ENCODE results near the gene PLPP3. TPM values are rescaled to one million over a fixed set of nuclear protein-coding genes. Genes with fewer than 3 reads are reported as not detected.

The PLPP3 gene
- total RNA-seq, 1 donor from 2014 or later: 33.5 TPM

DNA sequence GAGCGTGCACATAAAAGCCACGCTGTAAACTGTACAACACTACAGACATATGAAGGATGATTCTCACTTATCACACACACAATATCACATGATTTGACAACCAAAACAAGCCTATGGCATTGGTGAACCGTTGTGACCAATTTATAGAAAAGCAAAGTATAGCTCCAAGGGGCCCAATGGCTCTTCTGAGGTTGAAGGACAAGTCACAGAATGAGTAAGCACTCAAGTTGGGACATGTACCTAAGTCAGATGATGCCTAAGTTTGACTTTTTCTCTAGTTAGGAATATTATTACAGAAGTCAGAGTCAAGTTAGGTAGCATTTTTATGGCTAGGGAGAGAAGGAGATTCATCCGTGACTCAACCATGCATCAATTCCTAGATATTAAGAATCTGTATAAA is 45.7 kb downstream of the PLPP3 start:
- no peaks in the 10 kb centered on the region for H3K27me3 Mint-ChIP-seq (ENCODE audit: unreplicated experiment)
- peaks cover 14% of the 10 kb centered on the region for H3K4me1 Mint-ChIP-seq (ENCODE audit: unreplicated experiment)
- H3K9me3 Mint-ChIP-seq (ENCODE audit: unreplicated experiment): no peaks in the 10 kb centered on the region
- no peak overlapping the region for H3K27ac Mint-ChIP-seq (ENCODE audit: unreplicated experiment)
- H3K4me3 Mint-ChIP-seq (ENCODE audit: unreplicated experiment): no peak overlapping the region
- TF ChIP-seq, protein P1, sequence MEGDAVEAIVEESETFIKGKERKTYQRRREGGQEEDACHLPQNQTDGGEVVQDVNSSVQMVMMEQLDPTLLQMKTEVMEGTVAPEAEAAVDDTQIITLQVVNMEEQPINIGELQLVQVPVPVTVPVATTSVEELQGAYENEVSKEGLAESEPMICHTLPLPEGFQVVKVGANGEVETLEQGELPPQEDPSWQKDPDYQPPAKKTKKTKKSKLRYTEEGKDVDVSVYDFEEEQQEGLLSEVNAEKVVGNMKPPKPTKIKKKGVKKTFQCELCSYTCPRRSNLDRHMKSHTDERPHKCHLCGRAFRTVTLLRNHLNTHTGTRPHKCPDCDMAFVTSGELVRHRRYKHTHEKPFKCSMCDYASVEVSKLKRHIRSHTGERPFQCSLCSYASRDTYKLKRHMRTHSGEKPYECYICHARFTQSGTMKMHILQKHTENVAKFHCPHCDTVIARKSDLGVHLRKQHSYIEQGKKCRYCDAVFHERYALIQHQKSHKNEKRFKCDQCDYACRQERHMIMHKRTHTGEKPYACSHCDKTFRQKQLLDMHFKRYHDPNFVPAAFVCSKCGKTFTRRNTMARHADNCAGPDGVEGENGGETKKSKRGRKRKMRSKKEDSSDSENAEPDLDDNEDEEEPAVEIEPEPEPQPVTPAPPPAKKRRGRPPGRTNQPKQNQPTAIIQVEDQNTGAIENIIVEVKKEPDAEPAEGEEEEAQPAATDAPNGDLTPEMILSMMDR (IDR thresholded peaks at IDR 0.05; ENCODE audit: unreplicated experiment): no peak
- DNase-seq (ENCODE audit: low spot score): no peak
- H3K36me3 Mint-ChIP-seq (ENCODE audit: low read depth, unreplicated experiment): peaks cover 23% of the 10 kb centered on the region

DNA sequence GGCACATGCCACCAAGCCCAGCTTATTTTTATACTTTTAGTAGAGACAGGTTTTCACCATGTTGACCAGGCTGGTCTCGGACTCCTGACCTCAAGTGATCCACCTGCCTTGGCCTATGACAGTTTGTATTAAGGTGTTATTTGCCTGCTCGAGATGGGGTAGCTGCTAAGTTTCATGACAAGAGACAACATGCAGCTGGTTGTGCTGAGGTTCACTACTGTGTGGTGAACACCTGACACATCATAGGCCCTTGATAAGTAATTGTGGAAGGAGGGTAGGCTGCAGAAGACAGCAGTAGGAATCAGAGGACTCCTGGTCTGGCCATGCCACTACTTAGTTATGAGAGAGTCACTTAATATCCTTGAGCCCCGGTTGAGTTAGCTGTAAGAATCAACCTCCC is 46.2 kb downstream of the PLPP3 start:
- Mint-ChIP-seq H3K9me3 (ENCODE audit: unreplicated experiment) (no peaks in the 10 kb centered on the region), H3K27ac (ENCODE audit: unreplicated experiment) (no peak overlapping the region), H3K36me3 (ENCODE audit: low read depth, unreplicated experiment) (peaks cover 23% of the 10 kb centered on the region), H3K4me3 (ENCODE audit: unreplicated experiment) (no peak overlapping the region), H3K27me3 (ENCODE audit: unreplicated experiment) (no peaks in the 10 kb centered on the region), H3K4me1 (ENCODE audit: unreplicated experiment) (peaks cover 14% of the 10 kb centered on the region)
- no peak for DNase-seq (ENCODE audit: low spot score)
- TF ChIP-seq, protein P1 (IDR thresholded peaks at IDR 0.05; ENCODE audit: unreplicated experiment): no peak

DNA sequence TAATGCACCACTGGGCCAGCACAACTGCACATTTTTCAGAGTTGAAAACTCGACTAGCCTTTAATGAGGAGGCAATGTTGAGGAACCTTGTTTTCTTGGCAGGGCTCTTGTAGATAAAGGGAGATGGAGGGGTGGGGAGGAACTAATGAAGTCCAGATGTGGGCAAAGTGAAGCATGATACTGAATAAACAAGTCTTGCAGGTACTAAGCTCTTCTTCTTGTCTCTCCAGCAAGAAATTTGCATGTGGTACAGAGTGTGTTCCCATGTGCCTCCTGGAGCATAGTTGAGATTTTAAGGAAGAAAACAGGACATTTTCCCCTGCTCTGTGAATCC is 47.0 kb downstream of the PLPP3 start:
- DNase-seq (ENCODE audit: low spot score): no peak
- TF ChIP-seq, protein P1 (IDR thresholded peaks at IDR 0.05; ENCODE audit: unreplicated experiment): no peak
- no peaks in the 10 kb centered on the region for H3K27me3 Mint-ChIP-seq (ENCODE audit: unreplicated experiment)
- no peak overlapping the region for H3K27ac Mint-ChIP-seq (ENCODE audit: unreplicated experiment)
- H3K9me3 Mint-ChIP-seq (ENCODE audit: unreplicated experiment): no peaks in the 10 kb centered on the region
- H3K4me3 Mint-ChIP-seq (ENCODE audit: unreplicated experiment): no peak overlapping the region
- H3K4me1 Mint-ChIP-seq (ENCODE audit: unreplicated experiment): peaks cover 14% of the 10 kb centered on the region
- H3K36me3 Mint-ChIP-seq (ENCODE audit: low read depth, unreplicated experiment): peaks cover 26% of the 10 kb centered on the region

DNA sequence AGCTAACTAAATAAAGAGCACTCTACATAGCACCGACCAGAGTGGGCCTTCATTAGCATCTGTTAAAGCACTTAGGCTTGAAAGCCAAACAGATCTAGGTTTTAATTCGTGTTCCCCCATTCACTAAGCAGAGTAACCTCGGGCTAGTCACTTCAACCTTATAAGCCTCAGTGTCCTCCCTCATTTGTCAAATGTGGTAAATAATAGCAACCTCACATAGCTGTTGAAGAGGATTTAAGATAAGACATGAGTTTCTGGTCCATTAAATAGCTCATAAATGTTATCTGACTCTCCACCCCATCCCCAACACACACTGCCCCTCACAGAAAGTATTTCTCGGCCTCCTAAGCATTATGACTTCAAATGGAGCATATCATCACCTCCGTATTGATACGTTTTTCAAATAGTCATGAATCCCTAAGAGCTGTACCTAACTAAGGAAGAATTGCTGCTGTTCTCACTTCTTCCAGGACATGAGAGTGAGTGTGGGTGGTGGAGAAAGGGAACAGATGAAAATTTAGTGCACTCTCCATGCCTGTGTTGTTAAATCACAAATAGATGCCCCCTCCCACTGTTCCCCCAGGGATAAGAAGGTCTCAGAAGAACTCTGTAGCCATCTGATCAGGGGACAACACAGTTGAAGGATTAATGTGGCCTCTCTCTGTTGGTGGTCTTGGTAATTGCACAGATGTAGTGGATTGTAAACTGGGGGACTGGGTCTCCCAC is 47.6 kb downstream of the PLPP3 start:
- Mint-ChIP-seq H3K27ac (ENCODE audit: unreplicated experiment) (no peak overlapping the region), H3K9me3 (ENCODE audit: unreplicated experiment) (no peaks in the 10 kb centered on the region), H3K4me1 (ENCODE audit: unreplicated experiment) (peaks cover 16% of the 10 kb centered on the region)

DNA sequence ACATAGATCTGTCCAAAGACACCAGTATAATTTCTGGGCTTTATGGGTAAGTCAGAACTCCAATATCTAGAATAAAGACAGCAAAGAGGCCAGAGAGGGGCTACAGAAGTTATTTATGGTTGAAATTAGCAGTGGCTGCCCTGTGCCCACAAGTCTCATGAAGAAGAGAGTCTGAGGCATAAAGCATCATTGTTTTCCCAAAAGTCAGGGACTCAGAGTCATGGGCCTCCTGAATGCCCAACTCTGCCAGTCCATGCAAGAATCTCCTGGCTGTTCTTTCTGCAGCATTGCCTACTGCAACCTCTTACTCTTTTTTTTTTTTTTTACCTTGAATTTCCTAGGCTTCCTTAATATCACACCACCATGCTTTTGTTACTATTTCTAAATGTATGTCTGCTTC is 49.6 kb downstream of the PLPP3 start:
- no peak overlapping the region for H3K27ac Mint-ChIP-seq (ENCODE audit: unreplicated experiment)
- no peaks in the 10 kb centered on the region for H3K9me3 Mint-ChIP-seq (ENCODE audit: unreplicated experiment)
- peaks cover 16% of the 10 kb centered on the region for H3K4me1 Mint-ChIP-seq (ENCODE audit: unreplicated experiment)
- H3K36me3 Mint-ChIP-seq (ENCODE audit: low read depth, unreplicated experiment): peaks cover 17% of the 10 kb centered on the region
- no peaks in the 10 kb centered on the region for H3K27me3 Mint-ChIP-seq (ENCODE audit: unreplicated experiment)
- no peak overlapping the region for H3K4me3 Mint-ChIP-seq (ENCODE audit: unreplicated experiment)
- no peak for DNase-seq (ENCODE audit: low spot score)
- TF ChIP-seq, protein P1 (IDR thresholded peaks at IDR 0.05; ENCODE audit: unreplicated experiment): no peak

More for the DNA sequence above, 47.6 kb downstream of the PLPP3 start:
- DNase-seq (ENCODE audit: low spot score): no peak
- H3K36me3 Mint-ChIP-seq (ENCODE audit: low read depth, unreplicated experiment): peaks cover 25% of the 10 kb centered on the region
- no peak overlapping the region for H3K4me3 Mint-ChIP-seq (ENCODE audit: unreplicated experiment)
- TF ChIP-seq, protein P1 (IDR thresholded peaks at IDR 0.05; ENCODE audit: unreplicated experiment): no peak
- no peaks in the 10 kb centered on the region for H3K27me3 Mint-ChIP-seq (ENCODE audit: unreplicated experiment)

Measured in endothelial cell (in vitro differentiated cells).